Brain microvascular endothelial cell (primary cell): ENCODE results near the gene ZNF622.

ENCODE experiments used
- DNase-seq: peaks from one replicate; pipeline ENCODE4 v3.0.0-alpha.2; 2020
- H3K27ac ChIP-seq: fragments of 250-450 bp; sonication (Bioruptor Pico); 2 replicates; pipeline ENCODE4 v1.5.1; 2020; ENCODE audit warnings: mild to moderate bottlenecking, moderate library complexity
- H3K27me3 ChIP-seq: fragments of 250-450 bp; sonication (Bioruptor Pico); replicated peaks from 2 replicates; pipeline ENCODE4 v1.5.1; 2020; ENCODE audit warnings: mild to moderate bottlenecking
- H3K36me3 ChIP-seq: fragments of 250-450 bp; sonication (Bioruptor Pico); replicated peaks from 2 replicates; pipeline ENCODE4 v1.5.1; 2020; ENCODE audit warnings: mild to moderate bottlenecking
- H3K4me3 ChIP-seq: 2 replicates; pipeline ENCODE4 v1.5.1; 2011; ENCODE audit warnings: low read depth, mild to moderate bottlenecking, control low read depth, low read length, moderate library complexity
- CTCF ChIP-seq: IDR thresholded peaks from 2 replicates; pipeline ENCODE4 v1.5.1; 2011; ENCODE audit warnings: low read depth, mild to moderate bottlenecking, moderate library complexity, low read length, control low read depth, inconsistent platforms; ENCODE audit errors: missing control alignments
- in situ Hi-C: cut with HindIII; loops from 2 replicates; pipeline ENCODE4 v1.10.0; 2017; ENCODE audit warnings: low sequenced_read_pairs, low pct_ligation_motif_present

Gene ZNF622

DNA sequence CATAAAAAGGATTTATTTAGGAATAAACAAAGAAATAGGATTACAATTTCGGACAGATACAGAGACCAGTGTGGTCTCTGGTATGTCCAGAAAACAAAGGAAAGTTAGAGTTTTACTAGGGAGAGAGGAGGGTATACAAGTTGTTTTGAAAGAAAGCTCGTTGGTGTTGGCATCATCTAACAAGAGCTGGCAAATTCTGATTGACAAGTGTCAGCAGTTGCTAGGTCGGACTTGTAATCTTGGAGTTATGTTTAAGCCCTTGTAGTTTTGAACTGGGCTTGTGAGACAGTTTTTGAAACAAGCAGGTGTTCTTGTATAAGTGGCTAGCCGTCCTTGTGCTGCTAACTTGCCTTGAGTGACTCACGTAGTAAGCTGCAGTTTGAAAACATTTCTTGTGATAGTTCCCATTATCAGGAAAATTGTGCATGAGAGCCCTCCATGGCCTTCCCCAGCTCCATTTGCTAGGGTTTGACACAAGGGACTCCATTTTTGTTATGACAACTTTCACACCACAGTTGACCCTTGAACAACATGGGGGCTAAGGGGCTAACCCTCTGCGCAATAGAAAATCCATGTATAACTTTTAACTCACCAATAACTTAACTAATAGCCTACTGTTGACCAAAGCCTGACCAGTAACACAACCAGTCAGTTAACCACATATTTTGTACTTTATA, 48.1 kb downstream of the ZNF622 start:
- in situ Hi-C loops = no loop called here
- H3K4me3 ChIP-seq = no peak overlapping the region
- TF ChIP-seq CTCF = no peak
- H3K36me3 ChIP-seq = no peaks in the 10 kb centered on the region
- H3K27ac ChIP-seq = no peak overlapping the region
- no peaks in the 10 kb centered on the region for H3K27me3 ChIP-seq
- no peak for DNase-seq

DNA sequence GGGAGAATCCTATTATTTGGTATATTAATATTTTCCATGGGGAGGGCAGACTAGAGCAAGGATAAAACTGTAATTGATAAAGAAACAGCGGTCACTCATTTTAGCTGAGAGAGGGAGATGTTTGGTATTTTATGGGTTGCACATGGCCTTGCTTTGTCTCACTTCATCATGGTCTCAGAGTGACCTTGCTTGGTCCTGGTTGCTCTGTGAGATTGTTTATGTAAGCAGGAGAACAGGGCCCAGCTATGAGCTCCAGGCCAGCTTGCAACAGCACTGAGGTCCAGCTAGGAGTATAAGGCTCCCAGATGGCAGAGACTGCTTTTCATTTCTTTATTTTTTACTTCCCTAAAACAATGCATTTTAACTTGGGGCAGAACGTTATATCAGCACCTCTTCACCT, 50.7 kb downstream of the ZNF622 start:
- Histone ChIP-seq H3K27ac (no peak overlapping the region), H3K36me3 (no peaks in the 10 kb centered on the region), H3K27me3 (no peaks in the 10 kb centered on the region), H3K4me3 (no peak overlapping the region)
- in situ Hi-C loops = no loop called here
- DNase-seq = no peak
- TF ChIP-seq CTCF = no peak

- DNase-seq = no peak
- H3K36me3 ChIP-seq = no peaks in the 10 kb centered on the region
- no peak for TF ChIP-seq CTCF
- no peak overlapping the region for H3K27ac ChIP-seq
- in situ Hi-C loops = no loop called here
- no peaks in the 10 kb centered on the region for H3K27me3 ChIP-seq
- H3K4me3 ChIP-seq = no peak overlapping the region
These were observed 52.3 kb downstream of the ZNF622 start for GRCh38 chr5:16413166-16413860.

DNA sequence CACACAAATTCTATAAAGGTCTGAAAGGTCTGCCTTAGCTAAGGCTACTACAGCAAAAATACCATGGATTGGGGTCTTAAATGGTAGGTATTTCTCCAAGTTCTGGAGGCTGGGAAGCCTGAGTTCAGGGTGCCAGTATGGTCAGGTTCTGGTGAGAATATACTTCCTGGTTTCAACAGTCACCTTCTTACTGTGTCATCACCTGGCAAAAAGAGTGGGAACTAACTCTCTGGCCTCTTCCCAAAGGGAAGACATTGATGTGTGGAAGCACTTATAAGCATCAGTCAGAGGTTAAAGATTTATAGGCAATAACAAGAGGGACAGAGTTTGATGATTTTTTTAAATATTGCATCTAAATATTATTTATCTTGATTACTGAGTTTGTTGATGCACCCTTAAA, 53.0 kb downstream of the ZNF622 start:
- no peaks in the 10 kb centered on the region for H3K27me3 ChIP-seq
- no peak for DNase-seq
- no peak overlapping the region for H3K4me3 ChIP-seq
- H3K27ac ChIP-seq = no peak overlapping the region
- in situ Hi-C loops = no loop called here
- no peaks in the 10 kb centered on the region for H3K36me3 ChIP-seq
- TF ChIP-seq CTCF = no peak

GRCh38 chr5:16411741-16412455, 53.7 kb downstream of the ZNF622 start:
- DNase-seq = no peak
- no peak overlapping the region for H3K4me3 ChIP-seq
- TF ChIP-seq CTCF = no peak
- in situ Hi-C loops = no loop called here
- no peaks in the 10 kb centered on the region for H3K27me3 ChIP-seq
- H3K36me3 ChIP-seq = no peaks in the 10 kb centered on the region
- H3K27ac ChIP-seq = no peak overlapping the region
